BLaER1 treated with 17β-estradiol and CSF1 and Interleukin-3, amounts not matched to agents 10 nM and 100 nM (cell line): ENCODE data around the gene DDIAS.
"Not testable (repeated sequence)": the region's sequence is repeated elsewhere in the genome, so short reads cannot be mapped to it uniquely, and the experiment has no call there.

ENCODE experiments used
- H3K27ac ChIP-seq, 11 experiments: shearing (Covaris generic); formaldehyde crosslinking; 2 replicates each; pipeline ENCODE4 v1.8.1; 2022
- H3K27me3 ChIP-seq, 11 experiments: shearing (Covaris generic); formaldehyde crosslinking; 2 replicates each; pipeline ENCODE4 v1.8.1; 2022
- H3K36me3 ChIP-seq, 11 experiments: shearing (Covaris generic); formaldehyde crosslinking; 2 replicates each; pipeline ENCODE4 v1.8.1; 2022
- H3K4me1 ChIP-seq, 10 experiments: shearing (Covaris generic); formaldehyde crosslinking; 2 replicates each; pipeline ENCODE4 v1.8.1; 2022
- H3K4me2 ChIP-seq, 11 experiments: shearing (Covaris generic); formaldehyde crosslinking; 2 replicates each; pipeline ENCODE4 v1.8.1; 2022
- H3K4me3 ChIP-seq, 10 experiments: shearing (Covaris generic); formaldehyde crosslinking; 2 replicates each; pipeline ENCODE4 v1.8.1; 2022
- H3K9ac ChIP-seq, 11 experiments: shearing (Covaris generic); formaldehyde crosslinking; 2 replicates each; pipeline ENCODE4 v1.8.1; 2022
- H3K9me3 ChIP-seq, 11 experiments: shearing (Covaris generic); formaldehyde crosslinking; replicated peaks in 1 of 11; 2 replicates each; pipeline ENCODE4 v1.8.1; 2022
- H4K20me1 ChIP-seq, 11 experiments: shearing (Covaris generic); formaldehyde crosslinking; 2 replicates each; pipeline ENCODE4 v1.8.1; 2022
- Cebpa-rat ChIP-seq, 11 experiments: shearing (Covaris generic); IDR thresholded peaks; 2 replicates each; pipeline ENCODE4 v1.8.1; 2022

The DDIAS gene, protein sequence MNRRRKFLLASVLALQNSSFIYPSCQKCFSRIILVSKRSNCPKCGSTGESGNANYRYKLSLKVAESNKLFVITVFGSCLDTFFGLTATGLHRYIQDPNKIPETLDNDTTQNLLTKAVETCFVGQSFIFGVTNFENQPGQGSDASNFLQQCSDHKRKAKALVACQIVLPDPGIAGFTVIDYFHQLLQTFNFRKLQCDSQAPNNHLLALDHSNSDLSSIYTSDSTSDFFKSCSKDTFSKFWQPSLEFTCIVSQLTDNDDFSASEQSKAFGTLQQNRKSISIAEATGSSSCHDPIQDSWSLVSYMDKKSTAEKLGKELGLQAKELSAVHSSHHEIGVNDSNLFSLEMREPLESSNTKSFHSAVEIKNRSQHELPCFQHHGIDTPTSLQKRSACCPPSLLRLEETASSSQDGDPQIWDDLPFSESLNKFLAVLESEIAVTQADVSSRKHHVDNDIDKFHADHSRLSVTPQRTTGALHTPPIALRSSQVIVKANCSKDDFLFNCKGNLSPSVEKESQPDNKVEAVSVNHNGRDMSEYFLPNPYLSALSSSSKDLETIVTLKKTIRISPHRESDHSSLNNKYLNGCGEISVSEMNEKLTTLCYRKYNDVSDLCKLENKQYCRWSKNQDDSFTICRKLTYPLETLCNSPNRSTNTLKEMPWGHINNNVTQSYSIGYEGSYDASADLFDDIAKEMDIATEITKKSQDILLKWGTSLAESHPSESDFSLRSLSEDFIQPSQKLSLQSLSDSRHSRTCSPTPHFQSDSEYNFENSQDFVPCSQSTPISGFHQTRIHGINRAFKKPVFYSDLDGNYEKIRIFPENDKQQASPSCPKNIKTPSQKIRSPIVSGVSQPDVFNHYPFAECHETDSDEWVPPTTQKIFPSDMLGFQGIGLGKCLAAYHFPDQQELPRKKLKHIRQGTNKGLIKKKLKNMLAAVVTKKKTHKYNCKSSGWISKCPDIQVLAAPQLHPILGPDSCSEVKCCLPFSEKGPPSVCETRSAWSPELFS

DNA sequence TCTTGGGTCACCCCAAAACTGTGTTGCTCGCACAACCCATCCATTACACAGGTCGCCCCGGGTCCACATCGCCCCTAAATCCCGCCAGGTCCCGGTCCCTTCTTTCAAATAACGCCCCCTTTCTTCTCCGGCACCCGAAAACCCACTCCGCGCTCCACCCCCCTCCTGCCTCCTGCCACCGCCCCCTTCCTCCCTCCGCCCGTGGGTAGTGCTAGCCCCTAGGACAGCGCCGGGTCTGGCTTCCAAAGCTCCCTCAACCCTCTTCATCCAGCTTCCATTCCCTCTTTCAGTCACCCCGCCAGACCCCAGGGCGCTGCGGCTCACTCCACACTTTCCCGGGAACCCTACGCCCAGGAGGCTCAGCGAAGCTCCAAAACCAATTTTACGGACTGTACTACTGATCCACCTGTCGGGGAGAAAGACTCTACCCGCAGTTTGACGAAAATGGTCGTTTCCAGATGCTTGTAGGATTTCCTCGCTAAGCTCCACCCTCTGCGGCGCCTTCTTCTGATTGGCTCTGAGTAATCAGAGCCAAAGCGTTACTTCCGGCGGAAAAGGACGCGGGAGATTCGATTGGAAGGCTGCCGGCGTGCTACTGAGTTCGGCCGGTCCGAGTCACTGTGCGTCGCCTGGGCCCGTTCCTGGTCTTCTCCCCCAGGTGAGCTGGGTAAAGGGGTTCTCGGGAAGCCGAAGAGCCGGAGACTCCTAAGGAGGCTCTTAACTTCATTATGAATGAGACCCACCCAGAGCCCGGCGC, at the start of gene DDIAS:
DDIAS (plus strand) TSS at position 572 of the 757 bp plus-strand sequence. CDS start 13,003 bp downstream, outside the sequence.
- H3K4me1 ChIP-seq = peaks cover 35 to 47% (median 42%) of the 10 kb centered on the region in 10 experiments
- peak within 1 kb of the TSS; percentile 68 to 80 (median 76) for H3K4me3 ChIP-seq
- H3K9ac ChIP-seq = peak within 1 kb of the TSS; percentile 71 to 93 (median 81)
- H3K27ac ChIP-seq = peak within 1 kb of the TSS; percentile 70 to 93 (median 77)
- H3K27me3 ChIP-seq = no peaks in the 10 kb centered on the region
- H4K20me1 ChIP-seq = peaks cover 0 to 4% (median 0%) of the 10 kb centered on the region in 11 experiments; a peak in 2 of 22 replicates
- no peaks in the 10 kb centered on the region for H3K9me3 ChIP-seq
- H3K36me3 ChIP-seq = no peaks in the 10 kb centered on the region
- no peak for TF ChIP-seq Cebpa-rat (IDR thresholded peaks at IDR 0.05)
- peak within 1 kb of the TSS; percentile 80 to 99 (median 93) for H3K4me2 ChIP-seq

DNA sequence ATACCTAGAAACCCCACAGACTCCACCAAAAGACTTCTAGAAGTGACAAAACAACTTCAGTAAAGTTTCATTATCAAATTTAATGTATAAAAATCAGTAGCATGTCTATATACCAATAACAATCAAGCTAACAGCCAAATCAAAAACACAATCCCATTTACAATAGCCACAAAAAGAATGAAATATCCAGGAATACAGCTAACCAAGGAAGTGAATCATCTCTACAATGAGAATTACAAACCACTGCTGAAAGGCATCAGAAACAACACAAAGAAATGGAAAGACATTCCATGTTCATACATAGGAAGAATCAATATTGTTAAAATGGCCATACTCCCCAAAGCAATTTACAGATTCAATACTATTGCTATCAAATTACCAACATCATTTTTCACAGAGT, 47.3 kb upstream of the DDIAS start:
- H3K36me3 ChIP-seq = peaks cover 0 to 10% (median 0%) of the 10 kb centered on the region in 11 experiments; a peak in 4 of 22 replicates
- H3K4me1 ChIP-seq = no peaks in the 10 kb centered on the region
- no peak overlapping the region for H3K4me3 ChIP-seq
- no peak overlapping the region for H3K9ac ChIP-seq
- TF ChIP-seq Cebpa-rat (IDR thresholded peaks at IDR 0.05) = no peak
- H4K20me1 ChIP-seq = no peaks in the 10 kb centered on the region
- H3K27ac ChIP-seq = no peak overlapping the region
- no peaks in the 10 kb centered on the region for H3K27me3 ChIP-seq
- no peak overlapping the region for H3K4me2 ChIP-seq
- no peaks in the 10 kb centered on the region for H3K9me3 ChIP-seq

DNA sequence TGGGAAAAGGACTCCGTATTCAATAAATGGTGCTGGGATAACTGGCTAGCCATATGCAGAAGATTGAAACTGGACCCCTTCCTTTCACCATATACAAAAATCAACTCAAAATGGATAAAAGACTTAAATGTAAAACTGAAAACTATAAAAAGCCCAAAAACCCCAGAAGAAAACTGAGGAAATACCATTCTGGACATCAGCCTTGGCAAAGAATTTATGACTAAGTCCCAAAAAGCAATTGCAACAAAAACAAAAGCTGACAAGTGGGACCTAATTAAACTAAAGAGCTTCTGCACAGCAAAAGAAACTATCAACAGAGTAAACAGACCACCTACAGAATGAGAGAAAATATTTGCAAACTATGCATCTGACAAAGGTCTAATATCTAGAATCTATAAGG, 46.6 kb upstream of the DDIAS start:
- H3K27ac ChIP-seq, H3K4me2 ChIP-seq, H3K4me3 ChIP-seq, H3K27me3 ChIP-seq, H3K9me3 ChIP-seq, H3K4me1 ChIP-seq, H4K20me1 ChIP-seq, H3K36me3 ChIP-seq, H3K9ac ChIP-seq: not testable (repeated sequence)

DNA sequence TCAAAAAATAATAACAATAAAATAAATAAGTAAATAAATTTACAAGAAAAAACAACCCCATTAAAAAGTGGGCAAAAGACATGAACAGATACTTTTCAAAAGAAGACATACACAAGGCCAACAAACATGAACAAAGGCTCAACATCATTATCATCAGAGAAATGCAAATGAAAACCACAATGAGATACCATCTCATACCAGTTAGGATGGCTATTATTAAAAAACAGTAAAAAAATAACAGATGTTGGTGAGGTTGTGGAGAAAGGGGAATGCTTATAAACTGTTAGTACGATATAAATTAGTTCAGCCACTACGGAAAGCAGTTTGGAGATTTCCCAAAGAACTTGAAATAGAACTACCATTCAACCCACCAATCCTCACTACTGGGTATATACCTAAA, 45.9 kb upstream of the DDIAS start:
- no peak for TF ChIP-seq Cebpa-rat (IDR thresholded peaks at IDR 0.05)
- Histone ChIP-seq H3K36me3 (0 out of 22 replicates have a peak, but pooled peaks cover 0 to 4% (median 0%) of the 10 kb centered on the region in 11 experiments), H3K4me2 (no peak overlapping the region), H3K27me3 (no peaks in the 10 kb centered on the region), H3K9me3 (no peaks in the 10 kb centered on the region), H3K27ac (no peak overlapping the region), H4K20me1 (no peaks in the 10 kb centered on the region), H3K9ac (no peak overlapping the region), H3K4me1 (no peaks in the 10 kb centered on the region), H3K4me3 (no peak overlapping the region)

DNA sequence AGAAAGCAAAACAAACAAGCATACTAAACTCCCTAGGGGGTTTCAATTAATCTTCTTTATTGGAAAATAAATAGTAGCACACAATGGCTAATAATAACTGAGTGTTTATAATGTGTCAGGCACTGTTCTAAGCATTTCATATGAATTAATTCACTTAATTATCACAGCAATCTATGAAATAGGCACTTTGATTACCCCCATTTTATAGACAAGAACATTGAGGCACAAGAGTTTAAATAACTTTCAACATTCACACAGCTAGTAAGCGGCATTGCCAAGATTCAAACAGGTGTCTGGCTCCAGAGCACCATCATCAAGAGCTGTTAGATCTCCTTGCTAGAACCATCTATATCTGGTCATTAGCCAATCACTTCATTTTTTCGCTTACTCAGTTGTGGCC, 44.4 kb upstream of the DDIAS start:
- H3K27me3 ChIP-seq = no peaks in the 10 kb centered on the region
- H3K4me1 ChIP-seq = no peaks in the 10 kb centered on the region
- H3K4me2 ChIP-seq = no peak overlapping the region
- H3K36me3 ChIP-seq = 0 out of 22 replicates have a peak, but pooled peaks cover 0 to 4% (median 0%) of the 10 kb centered on the region in 11 experiments
- no peak overlapping the region for H3K4me3 ChIP-seq
- no peak overlapping the region for H3K9ac ChIP-seq
- H3K27ac ChIP-seq = no peak overlapping the region
- H4K20me1 ChIP-seq = no peaks in the 10 kb centered on the region
- no peaks in the 10 kb centered on the region for H3K9me3 ChIP-seq
- no peak for TF ChIP-seq Cebpa-rat (IDR thresholded peaks at IDR 0.05)

DNA sequence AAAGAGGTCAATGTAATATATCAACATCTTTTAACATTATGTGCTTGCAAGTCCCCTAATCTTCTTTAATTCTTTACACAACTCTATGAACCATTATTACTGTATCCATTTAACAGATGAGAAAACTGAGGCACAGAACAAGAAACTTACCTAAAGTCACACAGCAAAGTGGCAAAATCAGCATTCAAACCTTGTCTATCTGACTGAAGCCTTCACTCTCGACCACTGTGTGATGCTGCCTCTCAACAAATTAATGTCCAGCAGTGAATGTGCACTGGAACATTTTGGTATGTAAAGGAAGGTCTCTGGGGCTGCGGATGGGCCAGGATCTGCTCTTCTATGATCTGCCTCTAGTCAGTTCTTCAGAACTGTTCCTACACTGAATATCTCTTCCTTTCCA, 43.4 kb upstream of the DDIAS start:
- Histone ChIP-seq H3K9ac (no peak overlapping the region), H3K27ac (no peak overlapping the region), H3K9me3 (no peaks in the 10 kb centered on the region), H3K4me3 (no peak overlapping the region), H3K4me1 (no peaks in the 10 kb centered on the region), H3K4me2 (no peak overlapping the region), H3K27me3 (no peaks in the 10 kb centered on the region), H3K36me3 (0 out of 22 replicates have a peak, but pooled peaks cover 0 to 4% (median 0%) of the 10 kb centered on the region in 11 experiments), H4K20me1 (no peaks in the 10 kb centered on the region)
- no peak for TF ChIP-seq Cebpa-rat (IDR thresholded peaks at IDR 0.05)

DNA sequence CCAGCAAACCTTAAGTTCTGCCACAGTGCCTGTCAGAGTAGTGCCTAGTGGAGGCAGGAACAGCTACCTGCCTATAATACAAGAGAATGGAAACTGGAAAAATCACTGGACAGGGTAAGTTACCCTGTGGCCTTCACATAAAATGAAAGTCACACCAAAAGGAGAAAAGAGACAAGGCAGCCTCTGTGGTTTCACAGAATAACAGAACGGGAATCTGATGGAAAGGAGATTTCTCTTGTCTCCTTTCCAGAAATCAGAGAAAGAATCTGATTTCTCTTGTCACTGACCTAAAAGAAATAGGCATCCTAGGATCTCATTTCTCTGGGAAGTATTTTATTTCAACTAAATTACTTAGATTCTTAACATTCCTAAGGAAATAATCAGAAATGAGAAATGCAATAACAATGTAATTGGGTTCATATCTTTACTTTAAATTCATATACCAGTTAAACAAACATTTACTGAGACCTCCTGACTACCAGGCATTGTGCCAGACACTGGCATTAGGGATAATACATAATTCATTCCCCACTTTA, 42.9 kb upstream of the DDIAS start:
- H3K27ac ChIP-seq = no peak overlapping the region
- no peaks in the 10 kb centered on the region for H3K4me1 ChIP-seq
- 0 out of 22 replicates have a peak, but pooled peaks cover 0 to 4% (median 0%) of the 10 kb centered on the region in 11 experiments for H3K36me3 ChIP-seq
- no peaks in the 10 kb centered on the region for H3K27me3 ChIP-seq
- no peak overlapping the region for H3K9ac ChIP-seq
- H3K4me2 ChIP-seq = no peak overlapping the region
- TF ChIP-seq Cebpa-rat (IDR thresholded peaks at IDR 0.05) = no peak
- H3K4me3 ChIP-seq = no peak overlapping the region
- no peaks in the 10 kb centered on the region for H4K20me1 ChIP-seq
- H3K9me3 ChIP-seq = no peaks in the 10 kb centered on the region

DNA sequence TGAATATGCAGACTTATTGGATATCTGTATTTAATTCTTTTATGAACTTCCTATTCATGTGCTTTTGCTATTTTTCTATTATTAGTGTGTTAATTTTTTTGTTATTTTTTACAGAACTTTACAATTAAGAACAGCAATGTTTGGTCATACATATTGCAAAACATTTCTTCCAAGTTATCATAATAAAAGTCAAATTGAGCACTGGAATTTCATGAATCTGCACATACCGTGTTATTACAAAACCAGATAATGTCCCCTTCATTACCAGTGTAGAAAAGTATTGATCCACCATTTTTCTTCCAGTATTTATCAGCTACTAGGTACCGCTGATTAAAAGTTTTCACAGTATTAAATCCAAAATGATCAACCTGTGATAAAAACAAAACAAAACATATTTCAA, 41.8 kb upstream of the DDIAS start:
- H3K27me3 ChIP-seq = no peaks in the 10 kb centered on the region
- H3K27ac ChIP-seq = no peak overlapping the region
- H4K20me1 ChIP-seq = no peaks in the 10 kb centered on the region
- H3K4me1 ChIP-seq = no peaks in the 10 kb centered on the region
- 0 out of 22 replicates have a peak, but pooled peaks cover 0 to 4% (median 0%) of the 10 kb centered on the region in 11 experiments for H3K36me3 ChIP-seq
- no peak overlapping the region for H3K4me3 ChIP-seq
- H3K9ac ChIP-seq = no peak overlapping the region
- no peak overlapping the region for H3K4me2 ChIP-seq
- H3K9me3 ChIP-seq = no peaks in the 10 kb centered on the region
- TF ChIP-seq Cebpa-rat (IDR thresholded peaks at IDR 0.05) = no peak
